Esophagus squamous epithelium (tissue), 5 donors: ENCODE data around the gene LCE4A. TPM values are rescaled to one million over a fixed set of nuclear protein-coding genes. Genes with fewer than 3 reads are reported as not detected.

ENCODE experiments used
- DNase-seq: peaks from one replicate; lab custom pipeline; 2025; lab: John Stamatoyannopoulos, UW
- H3K27ac ChIP-seq, 4 donors: fragments of 200-600 bp; sonication (generic); one replicate each; pipeline ENCODE4 v1.5.1; 2016 to 2019; ENCODE audit warnings: mild to moderate bottlenecking in 1 of 4
- H3K27me3 ChIP-seq, 4 donors: fragments of 200-600 bp; sonication (generic); 1 replicate in 3 of 4; 2 replicates in 1 of 4; pipeline versions ENCODE4 v1.5.1 to v1.6.0; 2017 to 2021; ENCODE audit warnings: antibody characterized with exemption in 1 of 4
- H3K36me3 ChIP-seq, 3 donors: fragments of 200-600 bp; sonication (generic); one replicate each; pipeline ENCODE4 v1.5.1; 2016 to 2019
- H3K4me1 ChIP-seq, 3 donors: fragments of 200-600 bp; sonication (generic); one replicate each; pipeline ENCODE4 v1.5.1; 2017 to 2019
- H3K4me3 ChIP-seq, 4 donors: fragments of 200-600 bp; sonication (generic); 1 replicate in 3 of 4; 2 replicates in 1 of 4; pipeline ENCODE4 v1.5.1; 2016 to 2019; ENCODE audit warnings: mild to moderate bottlenecking in 2 of 4, moderate library complexity in 1 of 4
- H3K9me3 ChIP-seq, 3 donors: fragments of 200-600 bp; sonication (generic); one replicate each; pipeline ENCODE4 v1.5.1; 2016 to 2019
- CTCF ChIP-seq, 6 experiments: fragments of 450-650 bp in 4 of 6; fragments of 200-600 bp in 2 of 6; sonication (generic) in 2 of 6; IDR thresholded peaks; one replicate each; pipeline ENCODE4 v1.5.1; 2016 to 2019; ENCODE audit warnings: antibody characterized with exemption in 6 of 6, mild to moderate bottlenecking in 4 of 6, moderate library complexity in 4 of 6
- POLR2A ChIP-seq, 4 donors: fragments of 450-650 bp; IDR thresholded peaks; one replicate each; pipeline ENCODE4 v1.6.1; 2017; ENCODE audit warnings: antibody characterized with exemption in 4 of 4, mild to moderate bottlenecking in 4 of 4, moderate library complexity in 3 of 4
- whole genome bisulfite sequencing, 2 donors: methylation state at CpG; one replicate each; pipeline ENCODE4 v1.1.5; 2018; 5-methylcytosine and 5-hydroxymethylcytosine counted together
- intact Hi-C: fragments of 100-400 bp; cut with DNase I; formaldehyde crosslinking; loops from one replicate; pipeline ENCODE4 v1.15.0; 2022
- total RNA-seq, 4 donors: library from RNA; depleted of rRNA; stranded (reverse); fragments of >200 nt; gene quantifications; one replicate each; pipeline ENCODE4 v1.1.0, GENCODE V29; 2016
- donor health status: DM: yes; HTN: yes; CAD: no.

Gene LCE4A
- total RNA-seq, 4 donors from 2014 or later: not detected

- H3K27me3 ChIP-seq: no peaks in the 10 kb centered on the region
- no peaks in the 10 kb centered on the region for H3K9me3 ChIP-seq
- H3K27ac ChIP-seq: no peak overlapping the region
- H3K4me3 ChIP-seq: no peak overlapping the region
- TF ChIP-seq CTCF (IDR thresholded peaks at IDR 0.05): no peak
- TF ChIP-seq POLR2A (IDR thresholded peaks at IDR 0.05): no peak
- no peaks in the 10 kb centered on the region for H3K36me3 ChIP-seq
- intact Hi-C loops: no loop called here
- no peak for DNase-seq
- peaks cover 0 to 4% (median 0%) of the 10 kb centered on the region in 3 donors for H3K4me1 ChIP-seq
- WGBS, 2 donors: 36 to 56% methylated on average over 1 of the region's 1 CpG
Observed at GRCh38 chr1:152735648-152736047, 27.7 kb downstream of the LCE4A start.

- no peaks in the 10 kb centered on the region for H3K9me3 ChIP-seq
- 69 to 71% methylated on average over 5 of the region's 5 CpGs for WGBS, 2 donors
- H3K4me3 ChIP-seq: no peak overlapping the region
- no peaks in the 10 kb centered on the region for H3K27me3 ChIP-seq
- peaks cover 0 to 4% (median 0%) of the 10 kb centered on the region in 3 donors for H3K4me1 ChIP-seq
- H3K36me3 ChIP-seq: no peaks in the 10 kb centered on the region
- no peak for TF ChIP-seq CTCF (IDR thresholded peaks at IDR 0.05)
- intact Hi-C loops: no loop called here
- no peak for DNase-seq
- H3K27ac ChIP-seq: no peak overlapping the region
Observed at GRCh38 chr1:152737997-152738396, 30.0 kb downstream of the LCE4A start.

GRCh38 chr1:152739841-152740240 is 31.9 kb downstream of the LCE4A start:
- 46 to 69% methylated on average over 3 of the region's 3 CpGs for WGBS, 2 donors
- no peak for TF ChIP-seq POLR2A (IDR thresholded peaks at IDR 0.05)
- TF ChIP-seq CTCF (IDR thresholded peaks at IDR 0.05): no peak
- H3K27ac ChIP-seq: no peak overlapping the region
- no peaks in the 10 kb centered on the region for H3K36me3 ChIP-seq
- H3K27me3 ChIP-seq: no peaks in the 10 kb centered on the region
- no peak overlapping the region for H3K4me3 ChIP-seq
- no peaks in the 10 kb centered on the region for H3K9me3 ChIP-seq
- peaks cover 0 to 7% (median 4%) of the 10 kb centered on the region in 3 donors for H3K4me1 ChIP-seq
- intact Hi-C loops: no loop called here
- no peak for DNase-seq

GRCh38 chr1:152741656-152742055 is 33.7 kb downstream of the LCE4A start:
- Histone ChIP-seq H3K9me3 (no peaks in the 10 kb centered on the region), H3K36me3 (no peaks in the 10 kb centered on the region), H3K27ac (no peak overlapping the region), H3K27me3 (no peaks in the 10 kb centered on the region), H3K4me1 (peaks cover 0 to 7% (median 4%) of the 10 kb centered on the region in 3 donors), H3K4me3 (no peak overlapping the region)
- intact Hi-C loops: no loop called here
- TF ChIP-seq CTCF (IDR thresholded peaks at IDR 0.05) (no peak), POLR2A (IDR thresholded peaks at IDR 0.05) (no peak)
- no peak for DNase-seq

- TF ChIP-seq CTCF (IDR thresholded peaks at IDR 0.05) (no peak), POLR2A (IDR thresholded peaks at IDR 0.05) (no peak)
- 36 to 58% methylated on average over 2 of the region's 2 CpGs for WGBS, 2 donors
- Histone ChIP-seq H3K4me1 (peaks cover 0 to 7% (median 4%) of the 10 kb centered on the region in 3 donors), H3K27ac (no peak overlapping the region), H3K9me3 (no peaks in the 10 kb centered on the region), H3K27me3 (no peaks in the 10 kb centered on the region), H3K36me3 (no peaks in the 10 kb centered on the region), H3K4me3 (no peak overlapping the region)
- intact Hi-C loops: no loop called here
- DNase-seq: no peak
Observed at GRCh38 chr1:152743371-152744145, 35.6 kb downstream of the LCE4A start.
